GM12873 (cell line): ENCODE data around the gene CYB561D2.
A peak's percentile ranks its signal among the peaks of the same experiment; 100 is the strongest.

ENCODE experiments used
- TF ChIP-seq, protein P1 (sequence below): IDR thresholded peaks from 2 replicates; pipeline ENCODE4 v1.5.1; 2012; ENCODE audit warnings: low read depth, mild to moderate bottlenecking, moderate library complexity, low read length, control low read depth; ENCODE audit not compliant: insufficient read depth; ENCODE audit errors: missing control alignments

Gene CYB561D2, protein sequence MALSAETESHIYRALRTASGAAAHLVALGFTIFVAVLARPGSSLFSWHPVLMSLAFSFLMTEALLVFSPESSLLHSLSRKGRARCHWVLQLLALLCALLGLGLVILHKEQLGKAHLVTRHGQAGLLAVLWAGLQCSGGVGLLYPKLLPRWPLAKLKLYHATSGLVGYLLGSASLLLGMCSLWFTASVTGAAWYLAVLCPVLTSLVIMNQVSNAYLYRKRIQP

DNA sequence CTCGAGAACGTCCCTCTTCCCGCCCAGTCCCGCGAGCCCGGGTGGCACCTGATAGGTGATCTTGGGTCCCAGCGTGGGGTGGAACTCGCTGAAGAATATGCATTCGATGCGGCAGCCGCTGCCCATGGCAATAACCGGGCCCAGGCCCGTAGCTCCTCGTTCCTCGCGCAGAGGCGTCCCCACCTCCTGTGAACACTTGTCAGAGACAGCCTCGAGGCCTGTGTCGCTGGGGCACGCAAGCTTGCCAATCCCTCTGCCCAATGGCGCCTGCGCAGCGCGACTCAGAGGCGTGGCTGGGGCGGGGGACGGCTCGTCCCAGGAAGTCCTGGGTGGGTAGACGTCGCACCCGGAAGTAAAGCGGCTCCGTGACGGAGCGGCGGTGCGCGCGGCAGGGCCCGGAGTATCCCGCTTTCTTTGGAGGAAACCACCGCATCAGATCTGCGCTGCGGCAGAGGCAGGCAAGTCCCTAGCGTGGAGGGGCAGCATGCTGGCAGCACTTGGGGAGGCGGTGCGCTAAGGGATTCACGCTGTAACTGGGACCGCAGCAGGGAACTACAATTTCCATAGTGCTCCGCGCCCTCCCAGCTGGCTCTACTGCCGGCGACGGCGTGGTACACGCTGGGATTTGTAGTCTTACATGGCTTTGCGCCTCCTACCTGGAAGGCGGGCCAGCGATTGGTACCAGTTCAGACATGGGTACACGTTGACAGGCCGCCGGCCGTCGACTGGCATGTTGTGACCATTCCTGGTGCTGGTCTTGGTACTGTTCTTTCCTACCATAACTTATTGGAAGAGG, at the start of gene CYB561D2, which contains the start of gene NPRL2:
Gene CYB561D2, plus strand, starts transcription at position 336 of the 796 bp plus-strand sequence. CDS start 572 bp downstream, outside the sequence.
Gene NPRL2, minus strand, starts transcription at position 249 of the 796 bp plus-strand sequence. Its CDS starts 123 bp downstream, at position 126.
- TF ChIP-seq, protein P1, sequence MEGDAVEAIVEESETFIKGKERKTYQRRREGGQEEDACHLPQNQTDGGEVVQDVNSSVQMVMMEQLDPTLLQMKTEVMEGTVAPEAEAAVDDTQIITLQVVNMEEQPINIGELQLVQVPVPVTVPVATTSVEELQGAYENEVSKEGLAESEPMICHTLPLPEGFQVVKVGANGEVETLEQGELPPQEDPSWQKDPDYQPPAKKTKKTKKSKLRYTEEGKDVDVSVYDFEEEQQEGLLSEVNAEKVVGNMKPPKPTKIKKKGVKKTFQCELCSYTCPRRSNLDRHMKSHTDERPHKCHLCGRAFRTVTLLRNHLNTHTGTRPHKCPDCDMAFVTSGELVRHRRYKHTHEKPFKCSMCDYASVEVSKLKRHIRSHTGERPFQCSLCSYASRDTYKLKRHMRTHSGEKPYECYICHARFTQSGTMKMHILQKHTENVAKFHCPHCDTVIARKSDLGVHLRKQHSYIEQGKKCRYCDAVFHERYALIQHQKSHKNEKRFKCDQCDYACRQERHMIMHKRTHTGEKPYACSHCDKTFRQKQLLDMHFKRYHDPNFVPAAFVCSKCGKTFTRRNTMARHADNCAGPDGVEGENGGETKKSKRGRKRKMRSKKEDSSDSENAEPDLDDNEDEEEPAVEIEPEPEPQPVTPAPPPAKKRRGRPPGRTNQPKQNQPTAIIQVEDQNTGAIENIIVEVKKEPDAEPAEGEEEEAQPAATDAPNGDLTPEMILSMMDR: no peak

DNA sequence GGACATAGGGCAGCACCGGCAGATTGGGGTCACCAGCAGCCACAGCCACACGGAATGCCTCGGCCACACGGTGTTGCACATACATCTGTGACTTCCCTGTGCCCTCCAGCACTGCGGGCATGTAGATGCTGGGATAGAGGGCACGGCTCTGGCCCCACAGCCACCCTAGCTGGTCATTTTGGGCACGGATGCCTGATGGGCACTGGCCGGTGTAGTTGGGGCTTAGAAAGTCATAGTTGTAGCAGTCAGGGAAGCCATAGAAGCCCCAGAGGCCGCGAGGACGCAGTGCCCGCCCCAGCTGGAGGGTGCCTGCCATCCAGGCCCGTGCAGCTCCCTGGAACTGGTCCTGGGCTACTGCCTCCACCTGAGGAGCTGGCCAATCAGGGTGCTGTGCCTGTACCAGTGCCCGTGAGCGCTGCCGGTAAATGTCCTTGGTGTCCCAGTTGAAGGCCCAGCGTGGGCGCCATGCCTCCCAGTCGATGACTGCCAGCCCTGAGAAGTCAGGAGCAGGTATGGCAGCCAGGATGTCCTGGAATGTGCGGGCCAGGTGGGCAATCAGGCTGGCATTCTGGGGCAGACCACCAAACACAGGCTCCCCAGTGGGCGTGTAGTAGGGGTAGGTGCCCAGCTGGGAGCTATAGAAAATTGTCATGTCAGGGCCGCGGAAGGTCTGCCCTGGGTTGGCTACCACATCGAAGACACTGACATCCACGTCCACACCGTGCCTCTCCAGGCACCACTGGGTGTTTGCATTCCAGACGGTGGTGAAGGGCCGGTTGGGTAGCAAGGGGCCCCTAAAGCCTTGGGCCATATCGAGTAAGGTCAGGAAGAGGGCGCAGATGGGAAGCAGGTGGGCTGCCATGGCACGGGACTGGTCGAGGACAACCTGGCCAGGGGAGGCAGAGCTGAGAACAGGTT, 48.3 kb upstream of the CYB561D2 start:
- TF ChIP-seq, protein P1: no peak

DNA sequence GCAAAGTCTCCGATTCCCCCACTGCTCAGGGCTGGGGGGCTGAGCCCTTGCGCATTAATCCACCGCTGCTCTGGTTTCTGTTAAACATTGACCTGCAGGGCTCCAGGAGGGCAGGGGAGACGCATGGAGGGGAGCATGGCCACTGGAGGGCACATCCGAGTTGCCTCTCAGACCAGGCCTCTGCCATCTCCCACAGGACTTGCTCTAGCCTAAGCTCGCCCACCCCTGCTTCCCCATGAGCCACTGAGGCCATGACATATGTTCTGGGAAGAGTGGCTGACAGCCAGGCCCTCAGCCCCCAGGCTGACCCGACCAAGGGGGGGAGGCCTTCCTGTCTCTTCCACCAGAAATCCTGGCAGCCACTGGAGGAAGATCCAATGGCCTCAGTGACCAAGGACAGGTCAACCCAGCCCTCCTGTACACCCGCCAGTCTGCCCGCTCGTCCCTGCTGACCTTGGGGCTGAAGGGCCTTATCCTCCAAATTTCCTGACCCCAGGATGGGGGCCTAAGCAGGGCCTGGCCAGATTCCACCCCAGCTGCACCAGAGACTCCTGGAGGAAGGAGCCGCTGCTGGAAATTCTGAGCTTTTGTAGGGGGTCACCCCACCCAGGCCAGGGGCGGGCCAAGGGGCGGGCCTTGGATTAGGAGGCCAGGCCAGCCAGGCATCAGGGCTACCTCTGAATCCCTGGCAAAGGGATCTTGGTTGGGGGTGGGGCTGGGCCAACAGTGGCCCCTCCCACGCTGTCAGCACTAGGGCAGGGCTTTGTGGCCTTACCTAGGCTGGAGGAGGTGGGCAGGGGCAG, 47.4 kb upstream of the CYB561D2 start, which contains the start of gene HYAL1:
Gene HYAL1, minus strand, starts transcription at position 562 of the 803 bp plus-strand sequence. CDS start 618 bp downstream, outside the sequence.
- TF ChIP-seq, protein P1: peak; percentile 4

DNA sequence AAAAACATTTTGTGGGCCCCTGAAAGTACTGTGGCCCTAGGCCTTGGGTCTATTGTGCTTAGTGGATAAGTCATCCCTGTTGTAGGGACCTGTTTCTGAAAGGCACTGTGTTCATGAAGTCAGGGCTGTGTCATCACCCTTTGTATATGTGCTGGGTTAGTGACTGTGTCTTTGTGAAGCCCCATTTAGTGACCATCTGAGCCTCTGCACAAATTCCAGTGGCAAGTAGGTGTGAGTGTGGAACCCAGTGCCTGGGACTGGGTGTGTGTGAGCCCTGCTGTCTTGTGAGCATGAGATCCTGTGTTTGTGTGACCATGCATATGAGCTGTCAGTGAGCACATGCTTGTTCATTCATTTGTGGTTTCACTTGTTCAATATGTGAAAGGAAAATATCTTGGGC, 46.1 kb upstream of the CYB561D2 start:
- TF ChIP-seq, protein P1: no peak

DNA sequence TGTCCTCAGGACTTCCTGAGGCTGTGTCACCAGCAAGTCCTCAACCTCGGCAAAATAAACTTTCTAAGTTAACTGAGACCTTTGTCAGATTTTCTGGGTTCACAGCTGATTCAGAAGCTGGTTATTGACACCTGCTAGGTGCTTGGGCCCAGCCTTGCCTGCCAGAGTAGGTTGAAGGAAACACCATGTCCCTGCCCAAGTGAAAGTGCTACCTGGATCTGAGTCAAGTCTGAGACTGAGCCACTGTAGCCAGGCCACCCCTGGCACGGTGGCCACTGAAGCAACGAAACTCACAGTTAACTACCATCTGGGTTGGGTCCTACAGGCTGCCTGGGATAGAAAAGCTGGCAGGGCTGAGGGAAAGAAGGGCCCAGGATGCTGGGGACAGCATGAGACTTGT, 36.3 kb upstream of the CYB561D2 start:
- TF ChIP-seq, protein P1: no peak

DNA sequence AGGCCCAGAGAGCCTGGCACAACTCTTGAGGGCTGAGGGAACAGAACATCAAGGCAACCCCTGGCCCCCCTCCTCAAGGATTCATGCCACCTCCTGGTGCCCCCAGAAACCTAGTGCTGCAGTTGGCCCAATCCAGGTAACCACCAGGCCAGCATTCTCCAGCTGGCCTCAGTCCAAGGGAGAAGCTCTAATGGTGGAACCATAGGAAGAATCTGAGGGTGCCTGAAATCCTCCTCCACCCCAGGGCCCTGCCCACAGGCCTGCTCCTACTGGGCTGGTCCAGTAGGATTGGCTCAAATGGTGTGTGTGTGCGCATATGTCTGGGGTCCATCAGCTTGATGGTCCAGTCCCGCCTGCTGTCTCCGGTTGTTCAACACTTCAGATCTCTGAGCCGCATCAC, 35.8 kb upstream of the CYB561D2 start:
- TF ChIP-seq, protein P1: no peak
